Activated B cell treated with CpG ODN at 0.5 μM for 24 hours (primary cell): ENCODE data around the gene CTSD. TPM values are rescaled to one million over a fixed set of nuclear protein-coding genes. Genes with fewer than 3 reads are reported as not detected.
A peak's percentile ranks its signal among the peaks of the same experiment; 100 is the strongest.

Experiments used
- ATAC-seq: fragments of 200-7000 bp; cut with Tn5 transposase; one replicate; pipeline ENCODE4 v1.10.0; 2021; ENCODE audit warnings: low read depth, mild to moderate bottlenecking, moderate library complexity
- CTCF ChIA-PET: fragments of 350-600 bp; sonication (Branson Sonifier 250); formaldehyde crosslinking; loops from one replicate; lab custom pipeline; 2021; ENCODE audit warnings: antibody characterized with exemption; lab: Charles Lee
- POLR2A ChIA-PET: fragments of 350-600 bp; sonication (Branson Sonifier 250); formaldehyde crosslinking; loops from one replicate; lab custom pipeline; 2021; ENCODE audit warnings: antibody characterized with exemption; lab: Charles Lee
- DNase-seq: peaks from one replicate; pipeline ENCODE4 v3.0.0; 2022
- H3K27ac Mint-ChIP-seq: one replicate; pipeline ENCODE4 v1.8.0; 2020; ENCODE audit warnings: mixed read lengths
- H3K27me3 Mint-ChIP-seq: one replicate; pipeline ENCODE4 v1.8.0; 2021; ENCODE audit warnings: mixed read lengths
- H3K36me3 Mint-ChIP-seq: one replicate; pipeline ENCODE4 v1.8.0; 2021; ENCODE audit warnings: low read depth, mixed read lengths
- H3K4me1 Mint-ChIP-seq: one replicate; pipeline ENCODE4 v1.8.0; 2021; ENCODE audit warnings: mixed read lengths
- H3K4me3 Mint-ChIP-seq: one replicate; pipeline ENCODE4 v1.8.0; 2020; ENCODE audit warnings: mild to moderate bottlenecking, mixed read lengths
- H3K9me3 Mint-ChIP-seq: one replicate; pipeline ENCODE4 v1.8.0; 2020; ENCODE audit warnings: mixed read lengths
- CTCF ChIP-seq: fragments of 200-600 bp; IDR thresholded peaks from one replicate; pipeline ENCODE4 v1.8.0; 2022; ENCODE audit warnings: antibody characterized with exemption, mild to moderate bottlenecking
- intact Hi-C: fragments of 100-400 bp; cut with micrococcal nuclease; formaldehyde crosslinking; loops from one replicate; pipeline ENCODE4 v1.15.1; 2024
- total RNA-seq: library from RNA; stranded (reverse); gene quantifications from 2 replicates; pipeline ENCODE4 v1.2.3, GENCODE V29; 2022

The CTSD gene
- total RNA-seq, 1 donor from 2014 or later: 33.2 TPM

GRCh38 chr11:1742869-1743584, 20.7 kb downstream of the CTSD start:
- no peak overlapping the region for H3K27ac Mint-ChIP-seq
- TF ChIP-seq CTCF: no peak
- DNase-seq (no peak), ATAC-seq (no peak)
- ChIA-PET POLR2A (no interaction called here), CTCF (no interaction called here)
- no peaks in the 10 kb centered on the region for H3K36me3 Mint-ChIP-seq
- H3K27me3 Mint-ChIP-seq: no peaks in the 10 kb centered on the region
- no peaks in the 10 kb centered on the region for H3K4me1 Mint-ChIP-seq
- intact Hi-C loops: no loop called here
- H3K4me3 Mint-ChIP-seq: no peak overlapping the region
- H3K9me3 Mint-ChIP-seq: peaks cover 4% of the 10 kb centered on the region

GRCh38 chr11:1742371-1742770, 21.4 kb downstream of the CTSD start:
- TF ChIP-seq CTCF: no peak

GRCh38 chr11:1741741-1742140, 22.0 kb downstream of the CTSD start:
- no peak for ATAC-seq
- Mint-ChIP-seq H3K36me3 (no peaks in the 10 kb centered on the region), H3K4me1 (no peaks in the 10 kb centered on the region), H3K27ac (no peak overlapping the region), H3K9me3 (peaks cover 5% of the 10 kb centered on the region), H3K4me3 (no peak overlapping the region), H3K27me3 (no peaks in the 10 kb centered on the region)
- DNase-seq: no peak
- POLR2A ChIA-PET: no interaction called here
- CTCF ChIA-PET: no interaction called here
- TF ChIP-seq CTCF: no peak
- intact Hi-C loops: no loop called here

More at GRCh38 chr11:1742371-1742770, 21.4 kb downstream of the CTSD start:
- DNase-seq (no peak), ATAC-seq (no peak)
- POLR2A ChIA-PET: no interaction called here
- Mint-ChIP-seq H3K4me1 (no peaks in the 10 kb centered on the region), H3K27ac (no peak overlapping the region), H3K36me3 (no peaks in the 10 kb centered on the region), H3K9me3 (peaks cover 4% of the 10 kb centered on the region), H3K27me3 (no peaks in the 10 kb centered on the region), H3K4me3 (no peak overlapping the region)
- intact Hi-C loops: no loop called here
- CTCF ChIA-PET: no interaction called here

DNA sequence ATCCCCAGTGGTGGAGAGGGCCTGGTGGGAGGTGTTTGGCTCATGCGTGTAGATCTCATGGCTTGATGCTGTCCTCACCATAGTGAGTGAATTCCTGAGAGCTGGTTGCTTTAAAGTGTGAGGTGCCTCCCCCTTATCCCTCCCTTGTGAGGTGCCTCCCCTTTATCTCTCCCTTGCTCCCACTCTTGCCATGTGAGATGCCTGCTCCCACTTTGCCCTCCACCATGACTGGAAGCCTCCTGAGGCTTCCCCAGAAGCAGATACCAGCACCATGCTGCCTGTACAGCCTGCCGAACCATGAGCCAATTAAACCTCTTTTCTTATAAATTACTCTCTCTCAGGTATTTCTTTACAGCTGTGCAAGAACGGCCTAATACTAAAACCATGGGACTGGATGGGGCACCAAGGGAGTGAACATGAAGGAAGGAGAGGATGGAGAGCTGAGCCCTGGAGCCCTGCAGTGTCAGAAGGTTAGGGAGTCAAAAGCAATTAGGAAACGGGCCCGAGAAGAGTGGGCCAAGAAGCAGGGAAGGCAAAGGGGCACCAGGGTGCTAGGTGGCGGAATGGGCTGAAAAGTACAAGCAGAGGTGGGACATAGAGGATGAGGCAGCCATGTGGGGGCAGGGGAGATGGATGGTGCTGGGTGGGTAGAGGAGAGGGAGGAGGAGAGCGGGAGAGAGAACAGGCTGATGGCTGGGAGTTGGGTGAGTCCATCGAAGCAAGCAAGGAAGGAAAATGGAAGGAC, 22.8 kb downstream of the CTSD start:
- peak; percentile 10 for DNase-seq
- Mint-ChIP-seq H3K27ac (no peak overlapping the region), H3K9me3 (peaks cover 13% of the 10 kb centered on the region), H3K27me3 (no peaks in the 10 kb centered on the region), H3K36me3 (no peaks in the 10 kb centered on the region), H3K4me3 (no peak overlapping the region), H3K4me1 (no peaks in the 10 kb centered on the region)
- no peak for TF ChIP-seq CTCF
- no peak for ATAC-seq
- intact Hi-C loops: no loop called here
- CTCF ChIA-PET: interaction anchor here (1.0 kb wide), 1 partner anchor 47 kb away, joined by 3 read pairs; no protein-coding TSS in a partner anchor
- POLR2A ChIA-PET: no interaction called here

- ATAC-seq (no peak), DNase-seq (peak; percentile 4)
- H3K27me3 Mint-ChIP-seq: no peaks in the 10 kb centered on the region
- H3K36me3 Mint-ChIP-seq: no peaks in the 10 kb centered on the region
- ChIA-PET CTCF (no interaction called here), POLR2A (no interaction called here)
- no peak overlapping the region for H3K27ac Mint-ChIP-seq
- intact Hi-C loops: no loop called here
- H3K4me1 Mint-ChIP-seq: no peaks in the 10 kb centered on the region
- no peak overlapping the region for H3K4me3 Mint-ChIP-seq
- H3K9me3 Mint-ChIP-seq: peaks cover 12% of the 10 kb centered on the region
- no peak for TF ChIP-seq CTCF
Measured at GRCh38 chr11:1739576-1739975, 24.2 kb downstream of the CTSD start.
